Lung (tissue), 12 donors: ENCODE data around the gene SAP30BP. TPM values are rescaled to one million over a fixed set of nuclear protein-coding genes. Genes with fewer than 3 reads are reported as not detected.
A peak's percentile ranks its signal among the peaks of the same experiment; 100 is the strongest.

ENCODE experiments used
- ATAC-seq: fragments of 200-7000 bp; cut with Tn5 transposase; one replicate; pipeline ENCODE4 v1.9.1; 2020; ENCODE audit warnings: moderate number of reproducible peaks; ENCODE audit not compliant: insufficient read depth, low FRiP score
- DNase-seq, 3 donors: peaks; one replicate each; pipeline ENCODE4 v3.0.0-alpha.2; 2013 to 2017
- H3K27ac ChIP-seq, 2 donors: one replicate each; pipeline ENCODE4 v1.5.1; 2013; ENCODE audit warnings: mild to moderate bottlenecking in 2 of 2, moderate library complexity in 2 of 2, control low read depth in 1 of 2, inconsistent platforms in 1 of 2, low read depth in 1 of 2, low read length in 1 of 2
- H3K27me3 ChIP-seq, 3 donors: one replicate each; pipeline ENCODE4 v1.5.1; 2013; ENCODE audit warnings: low read length in 2 of 3; ENCODE audit not compliant: control insufficient read depth in 3 of 3, insufficient read depth in 3 of 3
- H3K36me3 ChIP-seq, 4 donors: one replicate each; pipeline ENCODE4 v1.5.1; 2013; ENCODE audit warnings: low read length in 4 of 4, mild to moderate bottlenecking in 1 of 4, moderate library complexity in 1 of 4; ENCODE audit not compliant: control insufficient read depth in 4 of 4, insufficient read depth in 4 of 4
- H3K4me1 ChIP-seq, 5 donors: one replicate each; pipeline ENCODE4 v1.5.1; 2013; ENCODE audit warnings: low read length in 5 of 5, mild to moderate bottlenecking in 2 of 5, moderate library complexity in 1 of 5; ENCODE audit not compliant: control insufficient read depth in 5 of 5, insufficient read depth in 5 of 5
- H3K4me3 ChIP-seq: one replicate; pipeline ENCODE4 v1.5.1; 2013; ENCODE audit warnings: mild to moderate bottlenecking, control low read depth, moderate library complexity
- H3K9ac ChIP-seq, 2 donors: one replicate each; pipeline ENCODE4 v1.5.1; 2013; ENCODE audit warnings: low read length in 2 of 2, control low read depth in 1 of 2; ENCODE audit not compliant: insufficient read depth in 1 of 2
- H3K9me3 ChIP-seq, 4 donors: one replicate each; pipeline ENCODE4 v1.5.1; 2013; ENCODE audit warnings: low read length in 3 of 4, mild to moderate bottlenecking in 1 of 4, moderate library complexity in 1 of 4; ENCODE audit not compliant: control insufficient read depth in 4 of 4, insufficient read depth in 3 of 4
- CTCF ChIP-seq: IDR thresholded peaks from 2 replicates; pipeline ENCODE4 v1.5.1; 2012; ENCODE audit warnings: mild to moderate bottlenecking; ENCODE audit errors: control extremely low read depth, extremely low read depth
- WGBS, 2 donors: extraction: QIAGEN DNeasy Blood & Tissue Kit; methylation state at CpG; one replicate each; pipeline ENCODE4 v1.1.7; 2013; 5-methylcytosine and 5-hydroxymethylcytosine counted together
- polyA plus RNA-seq, 2 donors: library from polyadenylated mRNA; stranded (reverse); fragments of 200-250 nt; gene quantifications; one replicate each; pipeline ENCODE4 v1.2.1, GENCODE V29; 2013
- total RNA-seq, 2 donors: library from RNA; depleted of rRNA in 1 of 2; stranded (reverse); fragments of >200 nt in 1 of 2; gene quantifications; one replicate each; pipeline ENCODE4 v1.2.1, GENCODE V29; 2014 to 2021
- donor health status: control.
- donor health status: control.
- donor health status: Bipolar disorder and iron deficiency.
- donor health status: healthy.
- donor health status: DM: yes; HTN: yes; CAD: no.

Gene SAP30BP
- total and polyA plus RNA-seq, 4 donors: 46.5 to 82.9 (median 77.3) TPM

- Histone ChIP-seq H3K4me3 (no peak overlapping the region), H3K4me1 (peaks cover 5 to 21% (median 14%) of the 10 kb centered on the region in 5 donors)
- peak; percentile 75 for ATAC-seq
Measured at GRCh38 chr17:75633486-75634375, 33.4 kb upstream of the SAP30BP start.

GRCh38 chr17:75634376-75634740, 32.8 kb upstream of the SAP30BP start:
- no peak overlapping the region for H3K4me3 ChIP-seq
- WGBS, 2 donors: 88 to 91% methylated on average over 9 of the region's 9 CpGs
- H3K9ac ChIP-seq: no peak overlapping the region
- no peaks in the 10 kb centered on the region for H3K27me3 ChIP-seq
- peaks cover 0 to 10% (median 2%) of the 10 kb centered on the region in 4 donors for H3K36me3 ChIP-seq
- H3K9me3 ChIP-seq: no peaks in the 10 kb centered on the region
- peak overlapping the region; percentile 82 to 87 for H3K27ac ChIP-seq
- DNase-seq: no peak
- H3K4me1 ChIP-seq: peaks cover 5 to 21% (median 14%) of the 10 kb centered on the region in 5 donors
- no peak for TF ChIP-seq CTCF
- no peak for ATAC-seq

More at GRCh38 chr17:75633486-75634375, 33.4 kb upstream of the SAP30BP start:
- Histone ChIP-seq H3K9me3 (no peaks in the 10 kb centered on the region), H3K36me3 (peaks cover 0 to 10% (median 2%) of the 10 kb centered on the region in 4 donors), H3K9ac (peak overlapping the region in 1 of 2 donors; percentile 28), H3K27ac (peak overlapping the region; percentile 82 to 87), H3K27me3 (no peaks in the 10 kb centered on the region)
- peak; percentile 95 to 96 (median 96) for DNase-seq
- 17 to 24% methylated on average over 27 of the region's 27 CpGs for WGBS, 2 donors
- no peak for TF ChIP-seq CTCF

- Histone ChIP-seq H3K4me3 (no peak overlapping the region), H3K9ac (no peak overlapping the region), H3K36me3 (peaks cover 0 to 10% (median 2%) of the 10 kb centered on the region in 4 donors), H3K4me1 (peaks cover 5 to 21% (median 14%) of the 10 kb centered on the region in 5 donors), H3K27ac (peak overlapping the region; percentile 82 to 87), H3K9me3 (no peaks in the 10 kb centered on the region), H3K27me3 (no peaks in the 10 kb centered on the region)
- no peak for ATAC-seq
- 83 to 91% methylated on average over 20 of the region's 20 CpGs for WGBS, 2 donors
- no peak for TF ChIP-seq CTCF
- no peak for DNase-seq
Measured at GRCh38 chr17:75634754-75635609, 32.2 kb upstream of the SAP30BP start.
